GM10847 (cell line): ENCODE data around the gene PFKM.

Experiments used
- POLR2A ChIP-seq: IDR thresholded peaks from 2 replicates; pipeline ENCODE4 v1.6.1; 2011; ENCODE audit not compliant: insufficient read length; ENCODE audit errors: extremely low read depth

The PFKM gene

GRCh38 chr12:48175613-48176416 lies 56.7 kb downstream of the PFKM start:
- TF ChIP-seq POLR2A = no peak

DNA sequence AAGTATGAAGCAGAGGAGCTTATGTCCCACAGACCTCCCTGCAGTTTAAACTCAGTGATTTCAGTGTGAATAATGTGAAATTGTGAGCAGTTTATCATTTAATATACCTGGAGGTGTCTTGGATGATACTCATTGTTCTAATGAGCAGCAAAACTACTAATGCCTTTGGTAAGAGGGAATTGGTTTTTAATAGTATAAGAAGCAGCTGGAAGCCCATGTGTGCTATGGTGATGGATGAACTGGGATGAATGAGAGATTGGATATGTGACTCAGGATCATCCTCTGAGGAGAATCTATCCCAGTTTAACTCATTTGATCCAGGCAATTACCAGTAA lies 57.2 kb downstream of the PFKM start:
- no peak for TF ChIP-seq POLR2A

- no peak for TF ChIP-seq POLR2A
Observed at GRCh38 chr12:48177982-48178381, 58.8 kb downstream of the PFKM start.

DNA sequence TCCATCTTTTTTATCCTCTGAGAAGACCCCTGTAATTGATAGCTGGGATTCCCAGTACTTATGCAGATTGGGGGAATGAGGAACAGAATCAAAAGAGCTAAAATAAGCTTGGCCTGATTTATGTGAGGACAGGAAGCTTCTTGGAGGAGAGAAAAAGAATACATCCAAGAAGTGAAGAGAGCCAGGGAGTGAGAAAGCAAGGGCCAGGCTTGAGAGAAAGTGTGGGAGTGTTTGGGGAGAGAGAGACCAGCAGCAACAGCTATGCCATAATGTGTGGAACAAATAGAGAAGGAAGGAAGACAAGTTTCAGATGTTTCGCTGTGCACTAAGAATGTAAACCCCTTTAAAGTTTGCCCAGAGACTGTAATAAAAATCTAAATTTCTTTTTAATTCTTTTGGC lies 60.3 kb downstream of the PFKM start:
- TF ChIP-seq POLR2A = no peak

DNA sequence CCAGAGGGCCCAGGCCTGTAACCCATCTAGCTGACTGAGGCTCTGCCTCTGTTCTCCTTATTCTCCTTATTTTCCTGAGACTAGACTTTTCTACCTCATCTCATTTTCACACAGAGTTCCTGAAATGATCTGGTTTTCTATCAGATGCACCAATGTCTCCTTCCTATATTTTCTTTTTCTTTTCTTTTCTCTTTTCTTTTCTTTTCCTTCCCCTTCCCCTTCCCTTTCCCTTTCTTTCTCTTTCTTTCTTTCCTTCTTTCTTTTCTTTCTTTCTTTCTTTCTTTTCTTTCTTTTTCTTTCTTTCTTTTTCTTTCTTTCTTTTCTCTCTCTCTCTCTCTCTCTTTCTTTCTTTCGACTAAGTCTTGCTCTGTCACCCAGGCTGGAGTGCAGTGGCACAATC lies 61.3 kb downstream of the PFKM start:
- no peak for TF ChIP-seq POLR2A

DNA sequence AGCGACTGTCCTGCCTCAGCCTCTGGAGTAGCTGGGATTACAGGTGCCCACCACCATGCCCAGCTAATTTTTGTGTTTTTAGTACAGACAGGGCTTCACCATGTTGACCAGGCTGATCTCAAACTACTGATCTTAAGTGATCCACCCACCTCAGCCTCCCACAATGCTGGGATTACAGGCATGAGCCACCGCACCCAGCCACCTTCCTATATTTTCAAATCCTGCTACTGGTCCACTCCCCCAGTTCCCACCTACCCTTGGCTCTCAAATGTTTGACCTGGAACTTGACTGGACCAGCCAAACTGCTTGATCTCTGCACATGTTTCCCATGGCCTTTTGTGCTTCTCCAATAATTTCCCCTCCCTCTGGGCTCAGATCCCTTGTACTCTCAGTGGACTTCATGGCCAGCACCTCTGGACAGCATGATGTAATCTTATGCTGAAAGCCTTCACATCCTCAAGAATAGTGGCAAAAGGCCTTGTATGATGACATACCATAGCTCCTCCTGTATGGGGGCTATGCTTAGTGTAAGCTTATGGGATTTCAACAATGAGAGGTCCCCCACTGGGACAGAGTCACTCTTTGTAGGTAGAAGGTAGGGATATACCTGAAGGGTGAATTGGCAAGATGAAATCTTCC lies 61.8 kb downstream of the PFKM start:
- no peak for TF ChIP-seq POLR2A

- no peak for TF ChIP-seq POLR2A
Observed at GRCh38 chr12:48182631-48183030, 63.5 kb downstream of the PFKM start.

DNA sequence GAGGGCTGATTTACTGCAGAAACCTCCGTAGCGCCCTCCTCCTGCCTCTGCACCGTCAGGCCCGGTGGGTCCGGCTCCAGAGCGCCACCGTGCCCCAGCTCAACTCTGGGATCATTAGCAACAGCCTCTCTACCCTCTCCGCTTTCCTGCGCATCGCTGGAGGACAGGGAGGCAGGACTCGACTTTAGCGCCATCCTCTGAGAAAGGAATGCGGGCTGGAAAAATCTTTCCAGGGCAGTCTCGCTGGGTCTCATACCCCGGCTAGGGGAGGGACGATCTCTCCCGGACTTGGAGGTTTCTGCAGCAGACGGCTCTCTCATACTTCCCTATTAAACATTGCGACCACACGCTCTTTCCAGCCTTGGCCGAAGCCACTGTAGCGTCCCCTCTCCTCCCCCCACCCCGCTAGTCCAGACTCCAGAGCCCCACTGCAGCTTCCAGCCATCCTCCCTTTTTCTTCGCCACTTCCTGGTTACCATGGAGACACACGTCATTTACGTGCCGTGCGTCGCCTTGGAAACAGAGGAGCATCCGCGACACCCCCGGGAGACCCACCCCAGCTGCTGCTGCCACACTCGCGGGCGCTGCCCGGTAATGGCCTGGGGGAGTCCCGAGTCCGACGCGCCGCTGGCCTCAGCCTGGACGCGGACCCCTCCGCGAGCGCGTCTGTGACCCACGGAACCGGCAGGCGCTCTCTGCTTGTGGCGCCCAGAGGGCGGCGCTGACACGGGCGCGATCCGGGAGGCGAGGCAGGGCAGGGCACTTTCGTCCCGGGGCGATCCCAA lies 64.1 kb downstream of the PFKM start, which contains the start of gene CCDC184:
CCDC184 (plus strand) TSS at position 554 of the 785 bp plus-strand sequence. CDS start 479 bp downstream, outside the sequence.
- no peak for TF ChIP-seq POLR2A

DNA sequence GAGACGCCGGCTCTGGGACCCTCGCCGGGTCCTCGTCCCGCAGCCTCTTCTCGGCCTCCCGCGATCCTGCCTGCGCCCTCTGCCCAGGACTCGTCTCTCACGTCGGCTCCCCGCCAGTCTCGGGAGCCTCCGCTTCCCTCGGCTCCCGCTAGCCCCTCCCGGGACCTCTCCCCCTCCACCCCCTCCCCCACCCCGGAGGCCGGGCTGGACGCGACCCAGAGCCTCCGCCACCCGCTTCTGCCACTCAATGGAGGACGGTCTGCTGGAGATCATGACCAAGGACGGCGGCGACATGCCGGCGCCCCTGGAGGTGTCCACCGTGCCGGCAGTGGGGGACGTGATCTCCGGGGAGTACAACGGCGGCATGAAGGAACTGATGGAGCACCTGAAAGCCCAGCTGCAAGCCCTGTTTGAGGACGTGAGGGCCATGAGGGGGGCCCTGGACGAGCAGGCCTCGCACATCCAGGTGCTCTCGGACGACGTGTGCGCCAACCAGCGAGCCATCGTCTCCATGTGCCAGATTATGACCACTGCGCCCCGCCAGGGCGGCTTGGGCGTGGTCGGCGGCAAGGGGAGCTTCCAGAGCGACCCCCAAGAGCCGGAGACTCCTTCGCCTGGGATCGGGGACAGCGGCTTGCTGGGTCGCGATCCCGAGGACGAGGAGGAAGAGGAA lies 64.8 kb downstream of the PFKM start:
- TF ChIP-seq POLR2A = no peak

- TF ChIP-seq POLR2A = no peak
Observed at GRCh38 chr12:48184549-48184922, 65.4 kb downstream of the PFKM start.

DNA sequence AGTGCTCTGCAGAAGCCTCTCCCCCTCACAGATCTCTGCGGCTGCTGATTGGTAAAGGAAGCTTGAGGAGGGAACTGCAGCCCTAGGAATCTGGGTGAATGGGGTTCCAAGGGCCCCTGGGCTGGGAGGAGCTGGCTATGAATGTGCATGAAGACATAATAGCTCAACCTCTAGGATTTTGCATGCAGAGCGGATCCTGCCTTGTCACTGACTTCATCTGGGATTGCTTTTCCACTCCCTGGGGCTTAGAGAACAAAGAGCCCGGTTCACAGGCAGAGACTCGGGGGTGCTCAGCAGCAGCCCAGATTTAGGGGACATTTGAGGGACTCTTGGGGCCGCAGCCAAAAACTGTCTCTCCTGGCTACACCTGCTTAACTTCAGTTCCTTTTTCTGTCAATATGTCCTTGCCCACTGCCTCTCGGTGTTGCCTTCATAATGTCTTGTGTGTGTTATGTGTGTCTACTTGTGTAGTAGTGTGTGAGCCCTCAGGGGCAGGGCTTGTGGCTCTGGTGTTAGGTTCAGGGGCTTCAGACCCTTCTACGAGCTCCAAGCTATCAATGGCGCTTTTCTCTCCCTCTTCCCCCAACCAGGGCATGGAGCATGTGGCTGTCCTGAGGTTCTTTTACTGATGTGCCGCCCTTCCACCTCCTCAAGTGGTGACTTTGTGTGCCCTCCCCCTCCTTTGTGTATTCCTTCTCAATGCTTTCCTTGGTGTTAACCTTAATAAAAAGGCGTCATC lies 66.2 kb downstream of the PFKM start:
- no peak for TF ChIP-seq POLR2A

- TF ChIP-seq POLR2A = no peak
Observed at GRCh38 chr12:48187916-48188695, 68.9 kb downstream of the PFKM start.

- no peak for TF ChIP-seq POLR2A
Observed at GRCh38 chr12:48189331-48190125, 70.4 kb downstream of the PFKM start.
